ENCODE results near the gene SEMA3G.

SEMA3G gene

GRCh38 chr3:52430416-52430810 lies 14.5 kb downstream of the SEMA3G start:
- H3K27ac ChIP-seq (replicated peaks) = no peak overlapping the region
- no peaks in the 10 kb centered on the region for H3K27me3 ChIP-seq (ENCODE audit: insufficient read depth, poor library complexity, severe bottlenecking)
- TF ChIP-seq, protein P1, sequence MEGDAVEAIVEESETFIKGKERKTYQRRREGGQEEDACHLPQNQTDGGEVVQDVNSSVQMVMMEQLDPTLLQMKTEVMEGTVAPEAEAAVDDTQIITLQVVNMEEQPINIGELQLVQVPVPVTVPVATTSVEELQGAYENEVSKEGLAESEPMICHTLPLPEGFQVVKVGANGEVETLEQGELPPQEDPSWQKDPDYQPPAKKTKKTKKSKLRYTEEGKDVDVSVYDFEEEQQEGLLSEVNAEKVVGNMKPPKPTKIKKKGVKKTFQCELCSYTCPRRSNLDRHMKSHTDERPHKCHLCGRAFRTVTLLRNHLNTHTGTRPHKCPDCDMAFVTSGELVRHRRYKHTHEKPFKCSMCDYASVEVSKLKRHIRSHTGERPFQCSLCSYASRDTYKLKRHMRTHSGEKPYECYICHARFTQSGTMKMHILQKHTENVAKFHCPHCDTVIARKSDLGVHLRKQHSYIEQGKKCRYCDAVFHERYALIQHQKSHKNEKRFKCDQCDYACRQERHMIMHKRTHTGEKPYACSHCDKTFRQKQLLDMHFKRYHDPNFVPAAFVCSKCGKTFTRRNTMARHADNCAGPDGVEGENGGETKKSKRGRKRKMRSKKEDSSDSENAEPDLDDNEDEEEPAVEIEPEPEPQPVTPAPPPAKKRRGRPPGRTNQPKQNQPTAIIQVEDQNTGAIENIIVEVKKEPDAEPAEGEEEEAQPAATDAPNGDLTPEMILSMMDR (IDR thresholded peaks at IDR 0.05; ENCODE audit: insufficient read depth, low read length) = no peak
- TF ChIP-seq REST (IDR thresholded peaks at IDR 0.05; ENCODE audit: insufficient replicate concordance, low read depth) = no peak
- TF ChIP-seq POLR2AphosphoS5 (IDR thresholded peaks at IDR 0.05; ENCODE audit: low read depth) = no peak
- no peak for TF ChIP-seq SPI1 (IDR thresholded peaks at IDR 0.05; ENCODE audit: borderline replicate concordance, low read depth)
- TF ChIP-seq GABPA (IDR thresholded peaks at IDR 0.05; ENCODE audit: low read depth) = no peak
- no peak overlapping the region for H3K4me3 ChIP-seq (replicated peaks; ENCODE audit: insufficient read depth, low read length)
- no peak for DNase-seq (ENCODE audit: low read depth in 1 of 2, low spot score in 1 of 2)

GRCh38 chr3:52429779-52430415 lies 15.0 kb downstream of the SEMA3G start:
- Histone ChIP-seq H3K27ac (replicated peaks) (no peak overlapping the region), H3K27me3 (ENCODE audit: insufficient read depth, poor library complexity, severe bottlenecking) (no peaks in the 10 kb centered on the region), H3K4me3 (replicated peaks; ENCODE audit: insufficient read depth, low read length) (no peak overlapping the region)
- TF ChIP-seq POLR2AphosphoS5 (IDR thresholded peaks at IDR 0.05; ENCODE audit: low read depth) = no peak
- no peak for TF ChIP-seq GABPA (IDR thresholded peaks at IDR 0.05; ENCODE audit: low read depth)
- TF ChIP-seq, protein P1 (IDR thresholded peaks at IDR 0.05; ENCODE audit: insufficient read depth, low read length) = no peak
- no peak for TF ChIP-seq REST (IDR thresholded peaks at IDR 0.05; ENCODE audit: insufficient replicate concordance, low read depth)
- TF ChIP-seq SPI1 (IDR thresholded peaks at IDR 0.05; ENCODE audit: borderline replicate concordance, low read depth) = no peak
- DNase-seq (ENCODE audit: low read depth in 1 of 2, low spot score in 1 of 2) = no peak

DNA sequence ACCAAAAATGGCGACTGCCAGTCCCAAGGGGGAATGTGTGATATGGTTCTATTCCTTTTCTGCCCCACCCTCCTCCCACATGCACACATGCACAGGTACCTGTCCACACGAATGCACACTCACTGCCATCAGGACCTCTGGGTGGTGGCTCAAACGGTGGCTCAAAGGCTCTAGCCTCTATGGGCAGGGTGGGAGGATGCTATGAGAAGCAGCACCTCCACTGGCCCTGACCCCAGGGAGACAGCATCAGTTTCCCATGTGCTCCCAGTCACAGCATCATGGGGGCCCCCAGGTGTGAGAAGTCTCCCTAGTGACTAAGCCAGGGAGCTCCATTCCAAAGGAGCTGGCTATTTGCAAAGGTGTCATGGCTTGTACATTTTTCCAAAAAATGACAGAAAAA lies 15.9 kb downstream of the SEMA3G start:
- no peak for DNase-seq (ENCODE audit: low read depth in 1 of 2, low spot score in 1 of 2)
- H3K27me3 ChIP-seq (ENCODE audit: insufficient read depth, poor library complexity, severe bottlenecking) = no peaks in the 10 kb centered on the region
- TF ChIP-seq POLR2AphosphoS5 (IDR thresholded peaks at IDR 0.05; ENCODE audit: low read depth) = no peak
- no peak for TF ChIP-seq SPI1 (IDR thresholded peaks at IDR 0.05; ENCODE audit: borderline replicate concordance, low read depth)
- no peak for TF ChIP-seq REST (IDR thresholded peaks at IDR 0.05; ENCODE audit: insufficient replicate concordance, low read depth)
- H3K4me3 ChIP-seq (replicated peaks; ENCODE audit: insufficient read depth, low read length) = no peak overlapping the region
- no peak overlapping the region for H3K27ac ChIP-seq (replicated peaks)

Measured in HL-60 (cell line).